NCI-H510A treated with DMSO at 0.1 percent for 48 hours (cell line): ENCODE measurements around the gene LRFN3.
A peak's percentile ranks its signal among the peaks of the same experiment; 100 is the strongest.
"Not testable (repeated sequence)": the region's sequence is repeated elsewhere in the genome, so short reads cannot be mapped to it uniquely, and the experiment has no call there.

Experiments used
- DNase-seq: peaks from one replicate; lab custom pipeline; 2025; lab: John Stamatoyannopoulos, UW

Gene LRFN3

GRCh38 chr19:35935911-35936737 is at the start of gene LRFN3:
LRFN3 (plus strand) TSS chr19:35936374; CDS start chr19:35939426, 3,052 bp downstream.
- DNase-seq: peak; percentile 89

GRCh38 chr19:35887197-35887596 is 49.0 kb upstream of the LRFN3 start:
- no peak for DNase-seq

- DNase-seq: no peak
These were observed 47.8 kb upstream of the LRFN3 start for GRCh38 chr19:35888398-35888797.

- no peak for DNase-seq
These were observed 46.6 kb upstream of the LRFN3 start for GRCh38 chr19:35889370-35890112.

GRCh38 chr19:35890113-35890650 is 46.0 kb upstream of the LRFN3 start:
- DNase-seq: no peak

- DNase-seq: not testable (repeated sequence)
These were observed 44.4 kb upstream of the LRFN3 start for GRCh38 chr19:35891819-35892218.

GRCh38 chr19:35894342-35894741 is 41.8 kb upstream of the LRFN3 start:
- DNase-seq: no peak

GRCh38 chr19:35895911-35896642 is 40.1 kb upstream of the LRFN3 start:
- DNase-seq: no peak

GRCh38 chr19:35896643-35897040 is 39.5 kb upstream of the LRFN3 start:
- DNase-seq: no peak

- DNase-seq: no peak
These were observed 38.3 kb upstream of the LRFN3 start for GRCh38 chr19:35897706-35898451.

- DNase-seq: no peak
These were observed 37.7 kb upstream of the LRFN3 start for GRCh38 chr19:35898499-35898809.

GRCh38 chr19:35899547-35900214 is 36.5 kb upstream of the LRFN3 start:
- DNase-seq: peak; percentile 34

GRCh38 chr19:35901055-35901644 is 35.0 kb upstream of the LRFN3 start:
- no peak for DNase-seq

- no peak for DNase-seq
These were observed 34.1 kb upstream of the LRFN3 start, which contains the start of gene HCST for GRCh38 chr19:35901854-35902661. HCST (plus strand) TSS chr19:35902529; CDS start chr19:35902594, 65 bp downstream.

- DNase-seq: no peak
These were observed 33.2 kb upstream of the LRFN3 start for GRCh38 chr19:35902870-35903475.

- peak; percentile 70 for DNase-seq
These were observed 32.5 kb upstream of the LRFN3 start for GRCh38 chr19:35903550-35904179.

- no peak for DNase-seq
These were observed 31.7 kb upstream of the LRFN3 start for GRCh38 chr19:35904311-35905068.

GRCh38 chr19:35905178-35905727 is 30.9 kb upstream of the LRFN3 start:
- DNase-seq: no peak
